ENCODE results near the gene WIF1.

WIF1 gene

GRCh38 chr12:65164244-65164643 lies 43.1 kb upstream of the WIF1 start:
- H3K4me3 ChIP-seq (ENCODE audit: control insufficient read depth, low read depth, low read length) = no peak overlapping the region
- DNase-seq (ENCODE audit: low read depth) = no peak
- TF ChIP-seq CTCF (IDR thresholded peaks at IDR 0.05; ENCODE audit: control insufficient read depth, insufficient read depth, low read depth, low read length, missing control alignments) = no peak

GRCh38 chr12:65162609-65163008 lies 41.5 kb upstream of the WIF1 start:
- no peak overlapping the region for H3K4me3 ChIP-seq (ENCODE audit: control insufficient read depth, low read depth, low read length)
- no peak for TF ChIP-seq CTCF (IDR thresholded peaks at IDR 0.05; ENCODE audit: control insufficient read depth, insufficient read depth, low read depth, low read length, missing control alignments)
- no peak for DNase-seq (ENCODE audit: low read depth)

GRCh38 chr12:65157091-65157490 lies 36.0 kb upstream of the WIF1 start:
- no peak for TF ChIP-seq CTCF (IDR thresholded peaks at IDR 0.05; ENCODE audit: control insufficient read depth, insufficient read depth, low read depth, low read length, missing control alignments)
- no peak for DNase-seq (ENCODE audit: low read depth)
- H3K4me3 ChIP-seq (ENCODE audit: control insufficient read depth, low read depth, low read length) = no peak overlapping the region

GRCh38 chr12:65156366-65156841 lies 35.3 kb upstream of the WIF1 start:
- no peak for DNase-seq (ENCODE audit: low read depth)
- H3K4me3 ChIP-seq (ENCODE audit: control insufficient read depth, low read depth, low read length) = no peak overlapping the region
- TF ChIP-seq CTCF (IDR thresholded peaks at IDR 0.05; ENCODE audit: control insufficient read depth, insufficient read depth, low read depth, low read length, missing control alignments) = no peak

- no peak for TF ChIP-seq CTCF (IDR thresholded peaks at IDR 0.05; ENCODE audit: control insufficient read depth, insufficient read depth, low read depth, low read length, missing control alignments)
- DNase-seq (ENCODE audit: low read depth) = no peak
- no peak overlapping the region for H3K4me3 ChIP-seq (ENCODE audit: control insufficient read depth, low read depth, low read length)
Observed at GRCh38 chr12:65155784-65156183, 34.7 kb upstream of the WIF1 start.

- no peak for DNase-seq (ENCODE audit: low read depth)
- no peak overlapping the region for H3K4me3 ChIP-seq (ENCODE audit: control insufficient read depth, low read depth, low read length)
- TF ChIP-seq CTCF (IDR thresholded peaks at IDR 0.05; ENCODE audit: control insufficient read depth, insufficient read depth, low read depth, low read length, missing control alignments) = no peak
Observed at GRCh38 chr12:65152596-65152995, 31.5 kb upstream of the WIF1 start.

GRCh38 chr12:65152012-65152411 lies 30.9 kb upstream of the WIF1 start:
- no peak overlapping the region for H3K4me3 ChIP-seq (ENCODE audit: control insufficient read depth, low read depth, low read length)
- TF ChIP-seq CTCF (IDR thresholded peaks at IDR 0.05; ENCODE audit: control insufficient read depth, insufficient read depth, low read depth, low read length, missing control alignments) = no peak
- DNase-seq (ENCODE audit: low read depth) = no peak
